HEK293 (cell line): ENCODE measurements around the gene BBX.

ENCODE experiments used
- CTCF ChIA-PET: fragments of 350-600 bp; formaldehyde crosslinking; extraction: SDS; loops from one replicate; lab custom pipeline; 2021; ENCODE audit warnings: antibody characterized with exemption; lab: Yijun Ruan, JAX
- POLR2A ChIA-PET: fragments of 300-600 bp; formaldehyde crosslinking; extraction: SDS; loops from one replicate; lab custom pipeline; 2020; ENCODE audit warnings: antibody characterized with exemption, inconsistent platforms; lab: Yijun Ruan, JAX
- H3K27ac ChIP-seq: fragments of 200-500 bp; sonication (Bioruptor generic); 2 replicates; pipeline ENCODE4 v1.5.1; 2014; ENCODE audit warnings: low read depth, low read length, control low read depth, inconsistent platforms; ENCODE audit errors: extremely low read depth
- H3K36me3 ChIP-seq, 2 experiments: fragments of 200-500 bp in 1 of 2; sonication (Bioruptor generic) in 1 of 2; 1 replicate in 1 of 2; 2 replicates in 1 of 2; pipeline ENCODE4 v1.5.1; 2014 to 2017; ENCODE audit warnings: inconsistent platforms in 2 of 2, low read length in 2 of 2; ENCODE audit not compliant: control insufficient read depth in 2 of 2, insufficient read depth in 1 of 2
- H3K4me1 ChIP-seq: fragments of 200-500 bp; sonication (Bioruptor generic); 2 replicates; pipeline ENCODE4 v1.5.1; 2014; ENCODE audit warnings: mild to moderate bottlenecking, low read length, inconsistent platforms; ENCODE audit not compliant: control insufficient read depth, insufficient read depth
- H3K4me3 ChIP-seq: 2 replicates; pipeline ENCODE4 v1.5.1; 2011; ENCODE audit warnings: low read depth, mild to moderate bottlenecking, control low read depth, low read length, moderate library complexity
- H3K9me3 ChIP-seq: fragments of 200-500 bp; sonication (Bioruptor generic); 2 replicates; pipeline ENCODE4 v1.5.1; 2014; ENCODE audit warnings: low read depth, low read length, inconsistent platforms; ENCODE audit not compliant: control insufficient read depth, insufficient read depth
- MEIS1 ChIP-seq: sonication (generic); formaldehyde crosslinking; IDR thresholded peaks from 2 replicates; pipeline ENCODE4 v1.8.1; 2022; ENCODE audit warnings: missing genetic modification reagents, mild to moderate bottlenecking, borderline replicate concordance
- PRDM10 ChIP-seq: fragments of 450-650 bp; formaldehyde crosslinking; IDR thresholded peaks from 2 replicates; pipeline ENCODE4 v1.5.1; 2016; ENCODE audit warnings: missing biosample characterization, missing genetic modification characterization
- SALL2 ChIP-seq: fragments of 450-650 bp; formaldehyde crosslinking; IDR thresholded peaks from 2 replicates; pipeline ENCODE4 v1.5.0; 2017; ENCODE audit warnings: missing biosample characterization, mild to moderate bottlenecking, missing genetic modification characterization, borderline replicate concordance
- TCF7L2 ChIP-seq: IDR thresholded peaks from 2 replicates; pipeline ENCODE4 v1.6.1; 2011; ENCODE audit warnings: low read depth, mild to moderate bottlenecking, inconsistent platforms, low read length, moderate library complexity, borderline replicate concordance
- TSHZ1 ChIP-seq: fragments of 450-650 bp; formaldehyde crosslinking; IDR thresholded peaks from 2 replicates; pipeline ENCODE4 v1.5.1; 2016; ENCODE audit warnings: missing biosample characterization, missing genetic modification characterization, borderline replicate concordance
- ZNF121 ChIP-seq: fragments of 450-650 bp; formaldehyde crosslinking; IDR thresholded peaks from 2 replicates; pipeline ENCODE4 v1.5.1; 2016; ENCODE audit warnings: missing biosample characterization, missing genetic modification characterization
- ZNF169 ChIP-seq: fragments of 450-650 bp; formaldehyde crosslinking; IDR thresholded peaks from 2 replicates; pipeline ENCODE4 v1.5.1; 2016; ENCODE audit warnings: missing biosample characterization, missing genetic modification characterization
- ZNF302 ChIP-seq: fragments of 450-650 bp; formaldehyde crosslinking; IDR thresholded peaks from 2 replicates; pipeline ENCODE4 v1.5.1; 2016; ENCODE audit warnings: missing biosample characterization, missing genetic modification characterization, low read depth
- ZNF350 ChIP-seq: fragments of 450-650 bp; formaldehyde crosslinking; IDR thresholded peaks from 2 replicates; pipeline ENCODE4 v1.5.0; 2017; ENCODE audit warnings: missing biosample characterization, mild to moderate bottlenecking, missing genetic modification characterization
- ZNF37A ChIP-seq: fragments of 450-650 bp; IDR thresholded peaks from 2 replicates; pipeline ENCODE4 v1.5.1; 2018; ENCODE audit warnings: missing biosample characterization, missing genetic modification characterization
- ZNF416 ChIP-seq: fragments of 450-650 bp; formaldehyde crosslinking; IDR thresholded peaks from 2 replicates; pipeline ENCODE4 v1.5.1; 2016; ENCODE audit warnings: missing biosample characterization, missing genetic modification characterization
- ZNF473 ChIP-seq: fragments of 450-650 bp; formaldehyde crosslinking; IDR thresholded peaks from 2 replicates; pipeline ENCODE4 v1.5.1; 2017; ENCODE audit warnings: missing biosample characterization, missing genetic modification characterization
- ZNF548 ChIP-seq: fragments of 450-650 bp; formaldehyde crosslinking; IDR thresholded peaks from 2 replicates; pipeline ENCODE4 v1.5.1; 2016; ENCODE audit warnings: missing biosample characterization, missing genetic modification characterization
- ZNF560 ChIP-seq: fragments of 450-650 bp; formaldehyde crosslinking; IDR thresholded peaks from 2 replicates; pipeline ENCODE4 v1.5.1; 2017; ENCODE audit warnings: missing biosample characterization, missing genetic modification characterization, borderline replicate concordance
- ZNF571 ChIP-seq: fragments of 450-650 bp; formaldehyde crosslinking; IDR thresholded peaks from 2 replicates; pipeline ENCODE4 v1.5.0; 2017; ENCODE audit warnings: missing biosample characterization, missing genetic modification characterization
- ZNF585B ChIP-seq: fragments of 450-650 bp; formaldehyde crosslinking; IDR thresholded peaks from 2 replicates; pipeline ENCODE4 v1.5.1; 2016; ENCODE audit warnings: missing biosample characterization, missing genetic modification characterization
- ZNF776 ChIP-seq: fragments of 450-650 bp; formaldehyde crosslinking; IDR thresholded peaks from 2 replicates; pipeline ENCODE4 v1.5.0; 2017; ENCODE audit warnings: missing biosample characterization, missing genetic modification characterization, borderline replicate concordance
- TF ChIP-seq, protein P1 (sequence below): fragments of 450-650 bp; formaldehyde crosslinking; IDR thresholded peaks from 2 replicates; pipeline ENCODE4 v1.5.1; 2016; ENCODE audit warnings: missing biosample characterization, missing genetic modification characterization
- TF ChIP-seq, protein P2 (sequence below): fragments of 450-650 bp; formaldehyde crosslinking; IDR thresholded peaks from 2 replicates; pipeline ENCODE4 v1.5.1; 2016; ENCODE audit warnings: missing biosample characterization, missing genetic modification characterization, low read depth
- TF ChIP-seq, protein P3 (sequence below): fragments of 450-650 bp; formaldehyde crosslinking; IDR thresholded peaks from 2 replicates; pipeline ENCODE4 v1.5.1; 2016; ENCODE audit warnings: missing biosample characterization, missing genetic modification characterization
- TF ChIP-seq, protein P4 (sequence below): fragments of 450-650 bp; formaldehyde crosslinking; IDR thresholded peaks from 2 replicates; pipeline ENCODE4 v1.5.1; 2016; ENCODE audit warnings: missing biosample characterization, missing genetic modification characterization

Gene BBX

DNA sequence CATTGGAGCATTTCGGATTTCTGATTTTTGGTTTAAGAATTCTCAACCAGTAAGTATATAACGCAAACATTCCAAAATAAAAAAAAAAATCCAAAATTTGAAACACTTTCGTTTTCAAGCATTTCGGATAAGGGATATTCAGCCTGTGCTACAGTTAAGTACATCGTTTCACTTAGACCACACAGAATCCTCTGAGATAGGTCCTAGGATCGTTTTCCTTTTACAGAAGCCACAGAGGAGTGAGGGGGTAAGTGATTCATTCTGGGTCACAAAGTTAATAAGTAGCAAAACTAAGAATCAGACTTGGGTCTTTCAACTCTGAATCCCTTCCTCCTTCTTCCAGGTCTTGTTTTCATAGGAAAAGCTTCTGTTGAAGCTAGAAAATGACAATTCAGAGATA, 249.3 kb downstream of the BBX start:
- CTCF ChIA-PET = no interaction called here
- POLR2A ChIA-PET = no interaction called here
- no peaks in the 10 kb centered on the region for H3K4me1 ChIP-seq
- H3K4me3 ChIP-seq = no peak overlapping the region
- H3K27ac ChIP-seq = no peak overlapping the region
- peaks cover 0 to 17% of the 10 kb centered on the region in 2 experiments; a peak in 1 of 3 replicates for H3K36me3 ChIP-seq
- H3K9me3 ChIP-seq = no peaks in the 10 kb centered on the region
- TF ChIP-seq ZNF169 (tag by site-specific recombination) = no peak
- TF ChIP-seq, protein P1, sequence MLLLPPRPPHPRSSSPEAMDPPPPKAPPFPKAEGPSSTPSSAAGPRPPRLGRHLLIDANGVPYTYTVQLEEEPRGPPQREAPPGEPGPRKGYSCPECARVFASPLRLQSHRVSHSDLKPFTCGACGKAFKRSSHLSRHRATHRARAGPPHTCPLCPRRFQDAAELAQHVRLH (tag by site-specific recombination) = no peak
- TF ChIP-seq PRDM10 (tag by site-specific recombination) = no peak
- TF ChIP-seq ZNF548 (tag by site-specific recombination) = no peak
- TF ChIP-seq ZNF302 (tag by site-specific recombination) = no peak
- TF ChIP-seq ZNF350 (tag by site-specific recombination) = no peak
- no peak for TF ChIP-seq ZNF473
- TF ChIP-seq, protein P2, sequence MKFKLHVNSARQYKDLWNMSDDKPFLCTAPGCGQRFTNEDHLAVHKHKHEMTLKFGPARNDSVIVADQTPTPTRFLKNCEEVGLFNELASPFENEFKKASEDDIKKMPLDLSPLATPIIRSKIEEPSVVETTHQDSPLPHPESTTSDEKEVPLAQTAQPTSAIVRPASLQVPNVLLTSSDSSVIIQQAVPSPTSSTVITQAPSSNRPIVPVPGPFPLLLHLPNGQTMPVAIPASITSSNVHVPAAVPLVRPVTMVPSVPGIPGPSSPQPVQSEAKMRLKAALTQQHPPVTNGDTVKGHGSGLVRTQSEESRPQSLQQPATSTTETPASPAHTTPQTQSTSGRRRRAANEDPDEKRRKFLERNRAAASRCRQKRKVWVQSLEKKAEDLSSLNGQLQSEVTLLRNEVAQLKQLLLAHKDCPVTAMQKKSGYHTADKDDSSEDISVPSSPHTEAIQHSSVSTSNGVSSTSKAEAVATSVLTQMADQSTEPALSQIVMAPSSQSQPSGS (tag by site-specific recombination) = no peak
- TF ChIP-seq SALL2 = no peak
- TF ChIP-seq ZNF416 (tag by site-specific recombination) = no peak
- TF ChIP-seq ZNF37A = no peak
- no peak for TF ChIP-seq ZNF571 (tag by site-specific recombination)
- TF ChIP-seq ZNF560 (tag by site-specific recombination) = no peak

- H3K4me3 ChIP-seq = no peak overlapping the region
- no peak overlapping the region for H3K27ac ChIP-seq
- H3K4me1 ChIP-seq = no peaks in the 10 kb centered on the region
- ChIA-PET POLR2A (no interaction called here), CTCF (interaction anchor here (1.1 kb wide), 1 partner anchor 21 kb away, joined by 3 read pairs; no protein-coding TSS in a partner anchor)
- H3K9me3 ChIP-seq = no peaks in the 10 kb centered on the region
- H3K36me3 ChIP-seq = peaks cover 0 to 45% of the 10 kb centered on the region in 2 experiments; a peak in 1 of 3 replicates
- TF ChIP-seq, protein P3, sequence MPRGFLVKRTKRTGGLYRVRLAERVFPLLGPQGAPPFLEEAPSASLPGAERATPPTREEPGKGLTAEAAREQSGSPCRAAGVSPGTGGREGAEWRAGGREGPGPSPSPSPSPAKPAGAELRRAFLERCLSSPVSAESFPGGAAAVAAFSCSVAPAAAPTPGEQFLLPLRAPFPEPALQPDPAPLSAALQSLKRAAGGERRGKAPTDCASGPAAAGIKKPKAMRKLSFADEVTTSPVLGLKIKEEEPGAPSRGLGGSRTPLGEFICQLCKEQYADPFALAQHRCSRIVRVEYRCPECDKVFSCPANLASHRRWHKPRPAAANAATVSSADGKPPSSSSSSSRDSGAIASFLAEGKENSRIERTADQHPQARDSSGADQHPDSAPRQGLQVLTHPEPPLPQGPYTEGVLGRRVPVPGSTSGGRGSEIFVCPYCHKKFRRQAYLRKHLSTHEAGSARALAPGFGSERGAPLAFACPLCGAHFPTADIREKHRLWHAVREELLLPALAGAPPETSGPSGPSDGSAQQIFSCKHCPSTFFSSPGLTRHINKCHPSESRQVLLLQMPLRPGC (tag by site-specific recombination) = no peak
- TF ChIP-seq ZNF121 (tag by site-specific recombination) = no peak
- TF ChIP-seq TSHZ1 = no peak
- TF ChIP-seq, protein P4, sequence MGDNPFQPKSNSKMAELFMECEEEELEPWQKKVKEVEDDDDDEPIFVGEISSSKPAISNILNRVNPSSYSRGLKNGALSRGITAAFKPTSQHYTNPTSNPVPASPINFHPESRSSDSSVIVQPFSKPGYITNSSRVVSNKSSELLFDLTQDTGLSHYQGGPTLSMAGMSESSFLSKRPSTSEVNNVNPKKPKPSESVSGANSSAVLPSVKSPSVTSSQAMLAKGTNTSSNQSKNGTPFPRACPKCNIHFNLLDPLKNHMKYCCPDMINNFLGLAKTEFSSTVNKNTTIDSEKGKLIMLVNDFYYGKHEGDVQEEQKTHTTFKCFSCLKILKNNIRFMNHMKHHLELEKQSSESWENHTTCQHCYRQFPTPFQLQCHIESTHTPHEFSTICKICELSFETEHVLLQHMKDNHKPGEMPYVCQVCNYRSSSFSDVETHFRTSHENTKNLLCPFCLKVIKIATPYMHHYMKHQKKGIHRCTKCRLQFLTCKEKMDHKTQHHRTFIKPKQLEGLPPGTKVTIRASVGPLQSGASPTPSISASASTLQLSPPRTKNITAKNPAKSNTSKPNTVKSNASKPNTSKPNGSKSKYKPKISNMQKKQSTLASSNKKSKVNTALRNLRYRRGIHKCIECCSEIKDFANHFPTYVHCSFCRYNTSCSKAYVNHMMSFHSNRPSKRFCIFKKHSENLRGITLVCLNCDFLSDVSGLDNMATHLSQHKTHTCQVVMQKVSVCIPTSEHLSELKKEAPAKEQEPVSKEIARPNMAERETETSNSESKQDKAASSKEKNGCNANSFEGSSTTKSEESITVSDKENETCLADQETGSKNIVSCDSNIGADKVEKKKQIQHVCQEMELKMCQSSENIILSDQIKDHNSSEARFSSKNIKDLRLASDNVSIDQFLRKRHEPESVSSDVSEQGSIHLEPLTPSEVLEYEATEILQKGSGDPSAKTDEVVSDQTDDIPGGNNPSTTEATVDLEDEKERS (tag by site-specific recombination) = no peak
- TF ChIP-seq ZNF776 (tag by site-specific recombination) = no peak
- TF ChIP-seq SALL2 = no peak
- TF ChIP-seq ZNF585B (tag by site-specific recombination) = no peak
- TF ChIP-seq MEIS1 (CRISPR knock-in tag) = no peak
- TF ChIP-seq TCF7L2 = no peak
These were observed 253.2 kb downstream of the BBX start for GRCh38 chr3:107775974-107776373.
